Measurements from ENCODE around the gene M6PR.
"Not testable (repeated sequence)": the region's sequence is repeated elsewhere in the genome, so short reads cannot be mapped to it uniquely, and the experiment has no call there.

The M6PR gene

GRCh38 chr12:8922544-8922943, 26.9 kb downstream of the M6PR start:
- Histone ChIP-seq H3K9me3 (ENCODE audit: control insufficient read depth in 1 of 2, low read length in 2 of 2) (no peaks in the 10 kb centered on the region), H3K27me3 (ENCODE audit: low read depth, low read length) (no peaks in the 10 kb centered on the region), H3K4me1 (ENCODE audit: control insufficient read depth in 1 of 2, insufficient read depth in 2 of 2, low read length in 2 of 2) (no peaks in the 10 kb centered on the region), H3K27ac (ENCODE audit: low read length) (no peak overlapping the region), H3K4me3 (ENCODE audit: low read depth in 1 of 2, low read length in 2 of 2) (no peak overlapping the region), H3K36me3 (ENCODE audit: control insufficient read depth in 1 of 2, insufficient read depth in 2 of 2, low read length in 2 of 2) (peaks cover 17 to 40% of the 10 kb centered on the region in 2 donors)

GRCh38 chr12:8919643-8920042, 29.8 kb downstream of the M6PR start:
- Histone ChIP-seq H3K4me1 (ENCODE audit: control insufficient read depth in 1 of 2, insufficient read depth in 2 of 2, low read length in 2 of 2) (peaks cover 4 to 16% of the 10 kb centered on the region in 2 donors), H3K36me3 (ENCODE audit: control insufficient read depth in 1 of 2, insufficient read depth in 2 of 2, low read length in 2 of 2) (peaks cover 17 to 34% of the 10 kb centered on the region in 2 donors)
- H3K27me3 ChIP-seq (ENCODE audit: low read depth, low read length); H3K27ac ChIP-seq (ENCODE audit: low read length); H3K4me3 ChIP-seq (ENCODE audit: low read depth in 1 of 2, low read length in 2 of 2); H3K9me3 ChIP-seq (ENCODE audit: control insufficient read depth in 1 of 2, low read length in 2 of 2): not testable (repeated sequence)

DNA sequence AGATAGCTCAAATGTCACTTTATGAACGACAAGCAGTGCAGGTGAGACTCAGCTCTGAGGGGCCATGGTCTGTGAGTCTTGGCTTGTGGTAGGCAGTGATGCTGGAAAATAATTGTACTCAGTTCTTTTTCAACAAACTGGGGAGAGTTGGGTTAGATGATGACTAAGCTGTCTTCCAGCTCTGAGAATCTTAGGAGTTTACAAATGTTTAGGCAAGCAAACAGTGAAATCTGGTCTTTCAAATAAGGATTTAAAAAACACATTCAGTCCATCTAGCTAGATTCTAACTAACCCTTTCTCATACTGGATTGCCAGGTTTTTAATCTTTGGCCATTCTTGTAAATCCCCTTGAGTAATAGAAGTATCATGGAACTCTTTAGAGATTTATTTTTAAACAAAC, 31.7 kb downstream of the M6PR start:
- Histone ChIP-seq H3K27me3 (ENCODE audit: low read depth, low read length) (no peaks in the 10 kb centered on the region), H3K27ac (ENCODE audit: low read length) (no peak overlapping the region), H3K4me3 (ENCODE audit: low read depth in 1 of 2, low read length in 2 of 2) (no peak overlapping the region), H3K36me3 (ENCODE audit: control insufficient read depth in 1 of 2, insufficient read depth in 2 of 2, low read length in 2 of 2) (peaks cover 14 to 29% of the 10 kb centered on the region in 2 donors), H3K9me3 (ENCODE audit: control insufficient read depth in 1 of 2, low read length in 2 of 2) (no peaks in the 10 kb centered on the region), H3K4me1 (ENCODE audit: control insufficient read depth in 1 of 2, insufficient read depth in 2 of 2, low read length in 2 of 2) (peaks cover 4 to 16% of the 10 kb centered on the region in 2 donors)

- no peak overlapping the region for H3K4me3 ChIP-seq (ENCODE audit: low read depth in 1 of 2, low read length in 2 of 2)
- no peak overlapping the region for H3K27ac ChIP-seq (ENCODE audit: low read length)
- H3K4me1 ChIP-seq (ENCODE audit: control insufficient read depth in 1 of 2, insufficient read depth in 2 of 2, low read length in 2 of 2) = peaks cover 4 to 16% of the 10 kb centered on the region in 2 donors
- H3K27me3 ChIP-seq (ENCODE audit: low read depth, low read length) = no peaks in the 10 kb centered on the region
- no peaks in the 10 kb centered on the region for H3K9me3 ChIP-seq (ENCODE audit: control insufficient read depth in 1 of 2, low read length in 2 of 2)
- H3K36me3 ChIP-seq (ENCODE audit: control insufficient read depth in 1 of 2, insufficient read depth in 2 of 2, low read length in 2 of 2) = peaks cover 10 to 22% of the 10 kb centered on the region in 2 donors
Measured at GRCh38 chr12:8917031-8917430, 32.4 kb downstream of the M6PR start.

DNA sequence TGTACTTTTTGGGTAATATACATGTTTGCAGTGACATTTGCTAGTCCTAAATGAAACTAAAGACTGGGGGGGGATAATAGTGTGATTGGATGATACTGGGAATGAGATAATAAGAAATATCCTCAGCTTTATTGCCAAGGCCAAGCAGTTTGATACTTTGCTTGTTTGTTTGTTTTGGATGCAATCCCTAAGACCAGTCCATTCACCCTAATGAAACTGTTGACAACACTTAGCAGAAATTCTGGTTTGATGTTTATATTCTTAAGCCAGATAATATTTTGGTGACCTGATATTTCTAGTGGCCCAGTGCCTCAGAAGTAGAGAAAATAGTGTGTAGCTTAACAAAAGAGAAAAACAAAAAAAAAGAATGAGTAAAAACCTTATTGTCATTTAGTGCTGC, 33.3 kb downstream of the M6PR start:
- Histone ChIP-seq H3K27ac (ENCODE audit: low read length) (no peak overlapping the region), H3K4me3 (ENCODE audit: low read depth in 1 of 2, low read length in 2 of 2) (no peak overlapping the region), H3K4me1 (ENCODE audit: control insufficient read depth in 1 of 2, insufficient read depth in 2 of 2, low read length in 2 of 2) (peaks cover 4 to 16% of the 10 kb centered on the region in 2 donors), H3K27me3 (ENCODE audit: low read depth, low read length) (no peaks in the 10 kb centered on the region), H3K36me3 (ENCODE audit: control insufficient read depth in 1 of 2, insufficient read depth in 2 of 2, low read length in 2 of 2) (peaks cover 8 to 13% of the 10 kb centered on the region in 2 donors), H3K9me3 (ENCODE audit: control insufficient read depth in 1 of 2, low read length in 2 of 2) (no peaks in the 10 kb centered on the region)

DNA sequence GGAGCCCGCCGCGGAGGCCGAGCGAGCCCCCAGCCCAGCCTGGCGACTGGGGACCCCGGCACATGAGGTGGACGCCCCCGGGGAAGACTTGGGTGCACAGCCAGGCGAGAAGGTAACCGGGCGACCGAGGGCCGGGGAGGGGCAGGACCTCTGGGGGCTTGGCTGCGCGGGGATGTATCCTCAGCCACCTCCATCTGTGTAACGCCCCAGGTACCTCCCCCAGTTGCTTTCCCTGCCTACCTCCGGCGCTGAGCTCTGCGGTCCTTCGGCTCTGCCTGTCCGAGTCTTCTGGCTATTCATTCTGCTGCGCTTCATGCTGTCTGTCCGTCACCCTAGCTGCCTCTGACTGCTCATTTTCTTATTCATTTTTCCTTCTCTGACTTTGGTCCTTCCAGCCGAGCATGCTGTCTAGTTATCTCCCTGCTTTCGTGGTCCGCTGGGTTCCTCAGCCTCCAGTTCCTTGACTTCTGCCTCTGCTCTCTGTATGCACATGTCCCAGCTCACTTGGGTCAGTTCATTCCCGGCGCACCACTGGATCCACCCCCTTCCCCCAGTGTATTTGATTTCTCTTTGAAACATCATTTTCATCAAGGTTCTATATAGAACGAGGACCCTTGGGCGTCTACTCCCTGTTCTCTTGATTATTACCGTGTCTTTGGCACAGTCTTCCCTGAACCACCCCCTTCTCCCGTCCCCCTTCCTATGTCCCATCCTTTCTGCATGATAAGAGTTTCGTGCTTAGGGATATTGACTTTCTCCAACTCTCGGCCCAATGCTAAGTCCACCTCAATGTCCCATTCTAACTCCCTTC, 34.5 kb downstream of the M6PR start:
- H3K36me3 ChIP-seq (ENCODE audit: control insufficient read depth in 1 of 2, insufficient read depth in 2 of 2, low read length in 2 of 2) = peaks cover 4% of the 10 kb centered on the region in 2 donors

DNA sequence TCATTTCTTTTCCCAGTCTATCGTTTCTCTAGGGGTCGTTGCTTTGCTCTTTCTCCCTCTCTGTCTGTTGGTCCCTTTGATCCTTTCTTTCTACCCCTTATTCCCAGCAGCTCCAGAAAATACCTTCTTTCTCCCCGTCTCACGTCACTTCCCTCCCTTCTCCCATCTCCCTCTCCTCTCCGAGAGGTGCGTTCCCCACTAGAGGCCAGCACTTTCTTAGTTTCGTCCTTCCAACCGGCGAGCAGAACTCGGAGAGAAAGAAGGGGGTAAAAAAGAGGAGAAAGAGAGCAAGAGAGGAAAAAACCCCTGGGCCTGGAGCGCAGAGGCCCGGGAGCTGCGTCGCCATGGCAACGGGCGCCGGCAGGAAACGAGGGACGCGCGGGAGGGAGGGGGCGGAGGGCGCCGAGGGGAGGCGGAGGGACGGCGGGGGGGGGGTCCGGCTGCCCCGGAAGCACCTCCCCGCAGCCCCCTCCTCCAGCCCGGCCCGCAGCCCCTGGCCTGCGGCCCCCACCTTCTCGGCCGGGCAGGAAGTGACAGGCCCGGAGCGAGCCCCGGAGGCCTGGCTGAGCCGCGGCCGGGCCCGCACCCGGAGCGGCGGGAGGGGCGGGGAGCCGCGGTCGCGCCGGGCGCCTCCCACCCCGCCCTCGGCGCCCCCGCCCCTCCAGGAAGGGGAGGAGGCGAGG, 35.3 kb downstream of the M6PR start, which contains the start of gene PHC1:
TSS of gene PHC1 (plus strand) at position 477 of the 683 bp plus-strand sequence. CDS start 3,169 bp downstream, outside the sequence.
- H3K9me3 ChIP-seq (ENCODE audit: control insufficient read depth in 1 of 2, low read length in 2 of 2); H3K36me3 ChIP-seq (ENCODE audit: control insufficient read depth in 1 of 2, insufficient read depth in 2 of 2, low read length in 2 of 2); H3K27me3 ChIP-seq (ENCODE audit: low read depth, low read length): not testable (repeated sequence)
- Histone ChIP-seq H3K4me1 (ENCODE audit: control insufficient read depth in 1 of 2, insufficient read depth in 2 of 2, low read length in 2 of 2) (peaks cover 4 to 16% of the 10 kb centered on the region in 2 donors), H3K4me3 (ENCODE audit: low read depth in 1 of 2, low read length in 2 of 2) (peak within 1 kb of the TSS; percentile 76 to 95), H3K27ac (ENCODE audit: low read length) (peak within 1 kb of the TSS; percentile 88)

More for the DNA sequence above, 34.5 kb downstream of the M6PR start:
- no peaks in the 10 kb centered on the region for H3K9me3 ChIP-seq (ENCODE audit: control insufficient read depth in 1 of 2, low read length in 2 of 2)
- peak overlapping the region; percentile 4 for H3K27ac ChIP-seq (ENCODE audit: low read length)
- peak overlapping the region; percentile 74 to 79 for H3K4me3 ChIP-seq (ENCODE audit: low read depth in 1 of 2, low read length in 2 of 2)
- no peaks in the 10 kb centered on the region for H3K27me3 ChIP-seq (ENCODE audit: low read depth, low read length)
- H3K4me1 ChIP-seq (ENCODE audit: control insufficient read depth in 1 of 2, insufficient read depth in 2 of 2, low read length in 2 of 2) = peaks cover 4 to 16% of the 10 kb centered on the region in 2 donors

DNA sequence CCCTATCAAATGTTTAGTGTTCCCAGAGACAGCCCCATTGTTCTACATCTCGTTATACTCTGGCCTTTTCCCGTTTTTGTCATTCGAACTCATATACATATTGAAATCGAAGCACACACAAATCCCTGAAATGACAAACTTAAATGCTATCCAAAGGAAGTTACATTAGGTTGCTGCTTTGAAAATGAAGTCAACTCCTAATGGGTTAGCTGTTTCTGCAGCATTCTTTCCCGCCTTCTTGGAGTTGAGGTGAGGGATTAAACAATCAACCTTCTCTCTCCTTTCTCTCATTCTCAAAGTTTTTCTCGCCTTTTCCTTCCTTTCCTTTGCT, 35.8 kb downstream of the M6PR start:
- Histone ChIP-seq H3K27ac (ENCODE audit: low read length) (peak overlapping the region; percentile 88), H3K36me3 (ENCODE audit: control insufficient read depth in 1 of 2, insufficient read depth in 2 of 2, low read length in 2 of 2) (no peaks in the 10 kb centered on the region), H3K4me3 (ENCODE audit: low read depth in 1 of 2, low read length in 2 of 2) (peak overlapping the region; percentile 76 to 95), H3K27me3 (ENCODE audit: low read depth, low read length) (no peaks in the 10 kb centered on the region), H3K9me3 (ENCODE audit: control insufficient read depth in 1 of 2, low read length in 2 of 2) (no peaks in the 10 kb centered on the region), H3K4me1 (ENCODE audit: control insufficient read depth in 1 of 2, insufficient read depth in 2 of 2, low read length in 2 of 2) (peaks cover 4 to 16% of the 10 kb centered on the region in 2 donors)

DNA sequence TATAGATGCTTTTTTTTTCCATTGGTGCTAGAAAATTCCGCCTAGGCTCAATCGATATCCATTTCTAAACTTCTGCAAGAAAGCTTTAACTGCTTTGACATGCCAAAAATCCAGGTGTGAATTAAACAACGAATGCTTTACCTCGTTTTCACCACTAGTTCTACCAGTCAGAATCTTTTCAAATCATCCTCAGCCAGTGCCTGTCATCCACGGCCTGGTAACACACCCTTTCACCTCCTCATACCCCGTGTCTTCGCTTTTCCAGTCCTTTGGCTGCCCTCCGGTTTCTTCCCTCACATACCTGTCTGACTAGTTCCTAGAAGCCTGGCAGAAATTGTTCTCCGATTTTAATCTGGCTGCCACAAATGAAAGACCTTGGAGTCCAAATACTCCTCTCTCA, 36.5 kb downstream of the M6PR start:
- H3K27ac ChIP-seq (ENCODE audit: low read length) = peak overlapping the region; percentile 88

DNA sequence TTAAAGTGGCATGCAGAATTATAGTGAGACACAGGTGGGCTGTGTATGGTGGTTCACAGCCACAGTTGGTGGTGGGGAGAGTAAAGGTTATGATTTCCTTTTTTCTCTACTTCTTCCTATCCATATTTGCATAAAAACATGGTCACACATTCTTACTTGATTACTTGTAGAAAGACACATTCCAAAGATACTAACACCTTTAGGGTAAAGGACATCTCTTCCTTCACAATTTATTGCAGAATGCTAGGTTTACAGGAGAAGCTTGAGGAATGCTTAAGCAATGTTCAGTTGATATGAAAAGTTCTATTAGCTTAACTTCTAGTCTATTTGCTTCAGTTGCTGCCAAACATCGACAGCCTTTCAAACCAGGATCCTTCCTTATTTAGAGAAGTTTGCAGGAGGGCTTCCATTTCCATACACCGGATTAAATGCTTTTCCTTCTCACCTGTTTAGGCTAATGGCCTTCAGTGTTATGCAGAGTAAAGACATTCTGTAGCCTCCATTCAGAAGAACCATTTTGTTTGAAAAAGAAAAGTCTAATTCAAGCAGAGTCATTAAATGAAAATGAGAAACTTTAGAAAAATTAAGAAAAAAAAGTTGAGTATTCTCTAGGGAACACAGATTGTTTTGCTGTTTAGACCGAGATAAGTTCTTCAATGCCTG, 37.7 kb downstream of the M6PR start:
- H3K36me3 ChIP-seq (ENCODE audit: control insufficient read depth in 1 of 2, insufficient read depth in 2 of 2, low read length in 2 of 2) = no peaks in the 10 kb centered on the region
- H3K4me1 ChIP-seq (ENCODE audit: control insufficient read depth in 1 of 2, insufficient read depth in 2 of 2, low read length in 2 of 2) = peaks cover 4 to 16% of the 10 kb centered on the region in 2 donors
- H3K4me3 ChIP-seq (ENCODE audit: low read depth in 1 of 2, low read length in 2 of 2) = no peak overlapping the region
- H3K27ac ChIP-seq (ENCODE audit: low read length) = no peak overlapping the region
- H3K27me3 ChIP-seq (ENCODE audit: low read depth, low read length) = no peaks in the 10 kb centered on the region
- H3K9me3 ChIP-seq (ENCODE audit: control insufficient read depth in 1 of 2, low read length in 2 of 2) = no peaks in the 10 kb centered on the region

More for the DNA sequence above, 36.5 kb downstream of the M6PR start:
- H3K36me3 ChIP-seq (ENCODE audit: control insufficient read depth in 1 of 2, insufficient read depth in 2 of 2, low read length in 2 of 2) = no peaks in the 10 kb centered on the region
- H3K27me3 ChIP-seq (ENCODE audit: low read depth, low read length) = no peaks in the 10 kb centered on the region
- H3K4me1 ChIP-seq (ENCODE audit: control insufficient read depth in 1 of 2, insufficient read depth in 2 of 2, low read length in 2 of 2) = peaks cover 4 to 16% of the 10 kb centered on the region in 2 donors
- H3K4me3 ChIP-seq (ENCODE audit: low read depth in 1 of 2, low read length in 2 of 2) = peak overlapping the region in 1 of 2 donors; percentile 76
- no peaks in the 10 kb centered on the region for H3K9me3 ChIP-seq (ENCODE audit: control insufficient read depth in 1 of 2, low read length in 2 of 2)

DNA sequence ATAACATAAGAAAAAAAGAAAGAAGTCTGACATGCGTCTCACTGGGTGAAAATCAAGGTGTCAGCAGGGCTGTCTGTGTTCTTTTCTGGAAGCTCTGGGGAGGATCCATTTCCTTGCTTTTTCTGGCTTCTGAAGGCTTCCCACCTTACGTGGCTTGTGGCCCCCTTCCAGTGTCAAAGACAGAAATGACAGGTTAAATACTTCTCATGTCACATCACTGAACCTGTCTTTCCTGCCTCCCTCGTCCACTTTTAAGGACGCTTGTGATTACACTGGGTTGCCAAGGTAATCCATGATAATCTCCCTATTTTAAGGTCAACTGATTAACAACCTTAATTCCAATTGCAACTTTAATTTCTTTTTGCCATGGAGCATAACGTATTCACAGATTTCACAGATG, 39.7 kb downstream of the M6PR start:
- Histone ChIP-seq H3K36me3 (ENCODE audit: control insufficient read depth in 1 of 2, insufficient read depth in 2 of 2, low read length in 2 of 2) (no peaks in the 10 kb centered on the region), H3K9me3 (ENCODE audit: control insufficient read depth in 1 of 2, low read length in 2 of 2) (no peaks in the 10 kb centered on the region), H3K27ac (ENCODE audit: low read length) (no peak overlapping the region), H3K27me3 (ENCODE audit: low read depth, low read length) (no peaks in the 10 kb centered on the region), H3K4me3 (ENCODE audit: low read depth in 1 of 2, low read length in 2 of 2) (no peak overlapping the region), H3K4me1 (ENCODE audit: control insufficient read depth in 1 of 2, insufficient read depth in 2 of 2, low read length in 2 of 2) (no peaks in the 10 kb centered on the region)

All from muscle layer of duodenum (tissue), 2 donors.